NCI-H2227 treated with DMSO at 0.1 percent for 48 hours (cell line): ENCODE measurements around the gene OXCT2.
"Not testable (repeated sequence)": the region's sequence is repeated elsewhere in the genome, so short reads cannot be mapped to it uniquely, and the experiment has no call there.

Experiments
- DNase-seq: peaks from one replicate; lab custom pipeline; 2025; lab: John Stamatoyannopoulos, UW

The OXCT2 gene

GRCh38 chr1:39771022-39771532 is at the start of gene OXCT2:
Gene OXCT2, minus strand, starts transcription at chr1:39771348. Its CDS starts 93 bp downstream, at chr1:39771255.
- not testable (repeated sequence) for DNase-seq

GRCh38 chr1:39819091-39819812 is 48.1 kb upstream of the OXCT2 start:
- no peak for DNase-seq

GRCh38 chr1:39818482-39818881 is 47.3 kb upstream of the OXCT2 start:
- DNase-seq: no peak

GRCh38 chr1:39817091-39817932 is 46.2 kb upstream of the OXCT2 start:
- DNase-seq: not testable (repeated sequence)

- peak; percentile 62 for DNase-seq
Measured at GRCh38 chr1:39816415-39817090, 45.4 kb upstream of the OXCT2 start.

GRCh38 chr1:39812913-39813312 is 41.8 kb upstream of the OXCT2 start:
- DNase-seq: no peak

- DNase-seq: no peak
Measured at GRCh38 chr1:39808784-39809517, 37.8 kb upstream of the OXCT2 start.

- DNase-seq: no peak
Measured at GRCh38 chr1:39805385-39805784, 34.2 kb upstream of the OXCT2 start.

GRCh38 chr1:39802496-39803260 is 31.5 kb upstream of the OXCT2 start:
- no peak for DNase-seq

GRCh38 chr1:39800471-39800835 is 29.3 kb upstream of the OXCT2 start:
- no peak for DNase-seq

- DNase-seq: no peak
Measured at GRCh38 chr1:39799770-39800470, 28.8 kb upstream of the OXCT2 start.

- DNase-seq: not testable (repeated sequence)
Measured at GRCh38 chr1:39798859-39799769, 28.0 kb upstream of the OXCT2 start.

- DNase-seq: no peak
Measured at GRCh38 chr1:39795651-39796050, 24.5 kb upstream of the OXCT2 start.

GRCh38 chr1:39791838-39792237 is 20.7 kb upstream of the OXCT2 start:
- no peak for DNase-seq

GRCh38 chr1:39789571-39790110 is 18.5 kb upstream of the OXCT2 start:
- DNase-seq: peak; percentile 15

- DNase-seq: peak; percentile 67
Measured at GRCh38 chr1:39788758-39789570, 17.8 kb upstream of the OXCT2 start, which contains the start of gene BMP8B. Gene BMP8B, minus strand, starts transcription at chr1:39788865. Its CDS starts 380 bp downstream, at chr1:39788485.

GRCh38 chr1:39788426-39788757 is 17.2 kb upstream of the OXCT2 start:
- DNase-seq: no peak

- not testable (repeated sequence) for DNase-seq
Measured at GRCh38 chr1:39787964-39788363, 16.8 kb upstream of the OXCT2 start.
